GM23248 (cell line): Measurements from ENCODE around the gene HPD. TPM values are rescaled to one million over a fixed set of nuclear protein-coding genes. Genes with fewer than 3 reads are reported as not detected.

ENCODE experiments used
- DNase-seq: peaks from one replicate; pipeline ENCODE4 v3.0.0-alpha.2; 2015
- H2AFZ ChIP-seq: fragments of 200-600 bp; sonication (generic); 2 replicates; pipeline ENCODE4 v1.6.1; 2016; ENCODE audit warnings: antibody characterized with exemption
- H3F3A ChIP-seq: fragments of 200-600 bp; sonication (generic); 2 replicates; pipeline ENCODE4 v1.6.1; 2016; ENCODE audit warnings: mild to moderate bottlenecking, antibody characterized with exemption, mixed run types; ENCODE audit not compliant: insufficient read depth
- H3K27ac ChIP-seq: fragments of 200-600 bp; sonication (generic); 2 replicates; pipeline ENCODE4 v1.5.1; 2016; ENCODE audit warnings: mild to moderate bottlenecking
- H3K27me3 ChIP-seq: fragments of 200-600 bp; sonication (generic); replicated peaks from 2 replicates; pipeline ENCODE4 v1.6.1; 2016; ENCODE audit warnings: mild to moderate bottlenecking; ENCODE audit not compliant: insufficient read depth
- H3K36me3 ChIP-seq: fragments of 200-600 bp; sonication (generic); 2 replicates; pipeline ENCODE4 v1.6.1; 2016; ENCODE audit warnings: low read depth, mild to moderate bottlenecking
- H3K4me1 ChIP-seq: fragments of 200-600 bp; sonication (generic); 2 replicates; pipeline ENCODE4 v1.6.1; 2016; ENCODE audit warnings: mild to moderate bottlenecking; ENCODE audit not compliant: insufficient read depth
- H3K4me2 ChIP-seq: fragments of 200-600 bp; sonication (generic); one replicate; pipeline ENCODE4 v1.6.1; 2016; ENCODE audit warnings: mild to moderate bottlenecking; ENCODE audit not compliant: unreplicated experiment
- H3K4me3 ChIP-seq: fragments of 200-600 bp; sonication (generic); 2 replicates; pipeline ENCODE4 v1.5.1; 2016; ENCODE audit warnings: mild to moderate bottlenecking
- H3K79me2 ChIP-seq: fragments of 200-600 bp; sonication (generic); 2 replicates; pipeline ENCODE4 v1.6.1; 2016; ENCODE audit warnings: mild to moderate bottlenecking; ENCODE audit not compliant: insufficient read depth
- H3K9ac ChIP-seq: fragments of 200-600 bp; sonication (generic); 2 replicates; pipeline ENCODE4 v1.6.1; 2016; ENCODE audit warnings: mild to moderate bottlenecking
- H3K9me2 ChIP-seq: fragments of 200-600 bp; sonication (generic); 2 replicates; pipeline ENCODE4 v1.6.1; 2016; ENCODE audit warnings: mixed run types, mild to moderate bottlenecking, moderate library complexity; ENCODE audit not compliant: insufficient read depth
- H3K9me3 ChIP-seq: fragments of 200-600 bp; sonication (generic); one replicate; pipeline ENCODE4 v1.6.1; 2017; ENCODE audit warnings: low read depth
- H4K20me1 ChIP-seq: fragments of 200-600 bp; sonication (generic); 2 replicates; pipeline ENCODE4 v1.6.0; 2016; ENCODE audit not compliant: insufficient read depth
- EZH2 ChIP-seq: fragments of 200-600 bp; sonication (generic); IDR thresholded peaks from 2 replicates; pipeline ENCODE4 v1.6.1; 2018; ENCODE audit warnings: antibody characterized with exemption, mild to moderate bottlenecking; ENCODE audit not compliant: insufficient read depth, poor library complexity, severe bottlenecking
- EZH2phosphoT487 ChIP-seq: fragments of 200-600 bp; sonication (generic); IDR thresholded peaks from 2 replicates; pipeline ENCODE4 v1.6.1; 2018; ENCODE audit warnings: antibody characterized with exemption, moderate library complexity, mild to moderate bottlenecking, low read depth; ENCODE audit not compliant: insufficient read depth
- WGBS, 2 experiments: methylation state at CpG; one replicate each; pipeline ENCODE4 v1.1.6; 2015 to 2017; ENCODE audit warnings: low lambda C conversion rate in 2 of 2, low coverage in 1 of 2; ENCODE audit errors: missing lambda C conversion rate in 2 of 2; 5-methylcytosine and 5-hydroxymethylcytosine counted together
- in situ Hi-C: fragments of 300-500 bp; cut with MboI; formaldehyde crosslinking; loops from 2 replicates; pipeline ENCODE4 v1.15.0; 2020
- polyA plus RNA-seq: library from polyadenylated mRNA; unstranded; fragments of >200 nt; fragmentation: Nextera tagmentation; extraction: Ambion mirVana; gene quantifications from 2 replicates; pipeline ENCODE4 v1.2.1, GENCODE V29; 2016
- total RNA-seq: library from RNA; depleted of rRNA; stranded (reverse); fragments of >200 nt; shearing (Covaris generic); gene quantifications from 2 replicates; pipeline ENCODE4 v1.2.3, GENCODE V29; 2014

Gene HPD
- total and polyA plus RNA-seq, 2 experiments from 2014 or later: not detected

DNA sequence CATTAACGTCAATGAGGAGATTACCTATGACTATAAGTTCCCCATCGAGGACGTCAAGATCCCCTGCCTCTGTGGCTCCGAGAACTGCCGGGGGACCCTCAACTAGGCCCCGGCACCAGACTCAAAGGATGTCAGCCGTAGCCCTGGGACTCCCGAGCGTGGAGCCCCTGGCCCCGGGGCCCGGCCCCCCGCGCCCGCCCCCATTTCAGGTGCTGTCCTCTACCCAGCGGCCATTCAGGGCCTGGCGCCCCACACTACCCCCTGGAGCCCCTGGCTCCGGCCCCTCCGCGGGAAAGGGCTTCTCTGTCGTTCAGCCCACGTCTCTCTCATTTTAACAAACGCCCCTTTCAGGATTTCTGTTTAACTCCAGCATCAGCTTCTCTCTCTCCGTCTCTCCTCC, 28.5 kb downstream of the HPD start:
- in situ Hi-C loops: no loop called here
- H2AFZ ChIP-seq: no peak overlapping the region
- H3K4me3 ChIP-seq: no peak overlapping the region
- no peaks in the 10 kb centered on the region for H3K9me3 ChIP-seq
- no peaks in the 10 kb centered on the region for H3K4me1 ChIP-seq
- DNase-seq: no peak
- H3K27me3 ChIP-seq: no peaks in the 10 kb centered on the region
- no peak overlapping the region for H3K27ac ChIP-seq
- no peaks in the 10 kb centered on the region for H4K20me1 ChIP-seq
- no peaks in the 10 kb centered on the region for H3K9me2 ChIP-seq
- TF ChIP-seq EZH2phosphoT487 (no peak), EZH2 (no peak)
- peaks cover 27% of the 10 kb centered on the region for H3F3A ChIP-seq
- H3K79me2 ChIP-seq: 0 out of 2 replicates have a peak, but pooled peaks cover 4% of the 10 kb centered on the region
- peaks cover 14% of the 10 kb centered on the region; the same call in 1 of the 2 replicates for H3K36me3 ChIP-seq
- no peak overlapping the region for H3K9ac ChIP-seq
- WGBS, 2 experiments: 90 to 91% methylated on average over 12 to 22 of the region's 23 CpGs
- no peak overlapping the region for H3K4me2 ChIP-seq

DNA sequence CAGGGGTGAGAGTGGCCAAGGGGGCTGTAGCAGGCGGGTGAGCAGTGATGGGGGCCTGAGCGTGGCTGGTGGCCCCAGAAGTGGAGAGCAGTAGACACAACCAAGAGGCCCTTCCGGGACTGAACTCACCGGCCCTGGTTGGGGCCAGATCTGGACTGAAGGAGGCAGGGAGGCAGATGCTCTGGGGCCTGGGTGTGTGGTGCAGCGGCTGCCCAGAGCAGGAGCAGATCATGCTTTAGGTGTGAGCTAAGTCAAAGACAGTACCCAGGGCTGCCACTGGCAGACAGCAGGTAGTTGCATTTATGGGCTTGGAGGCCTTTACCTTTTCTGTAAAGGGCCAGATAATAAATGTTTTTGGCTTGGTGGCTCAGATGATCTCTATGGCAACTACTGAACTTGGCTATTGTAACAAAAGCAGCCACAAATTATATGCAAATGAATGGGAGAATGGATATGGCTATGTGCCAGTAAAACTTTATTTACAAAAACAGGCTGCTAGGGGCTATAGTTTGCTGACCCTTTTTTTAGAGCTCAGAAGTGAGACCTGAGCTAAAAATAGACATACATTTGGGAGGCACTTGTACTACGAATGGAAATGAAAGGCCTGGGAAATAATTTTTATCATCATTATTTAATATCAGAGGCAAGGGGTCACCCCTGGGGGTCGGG, 29.3 kb downstream of the HPD start:
- H3K9me2 ChIP-seq: no peaks in the 10 kb centered on the region
- 0 out of 2 replicates have a peak, but pooled peaks cover 4% of the 10 kb centered on the region for H3K79me2 ChIP-seq
- H3K36me3 ChIP-seq: peaks cover 18% of the 10 kb centered on the region
- 79 to 85% methylated on average over 7 of the region's 7 CpGs for WGBS, 2 experiments
- in situ Hi-C loops: no loop called here
- no peak for DNase-seq
- TF ChIP-seq EZH2: no peak
- H2AFZ ChIP-seq: no peak overlapping the region
- H3K27ac ChIP-seq: no peak overlapping the region
- H3K4me2 ChIP-seq: no peak overlapping the region
- no peak overlapping the region for H3K4me3 ChIP-seq
- H3F3A ChIP-seq: peaks cover 27% of the 10 kb centered on the region
- H3K27me3 ChIP-seq: no peaks in the 10 kb centered on the region
- no peaks in the 10 kb centered on the region for H4K20me1 ChIP-seq
- H3K9me3 ChIP-seq: no peaks in the 10 kb centered on the region
- no peaks in the 10 kb centered on the region for H3K4me1 ChIP-seq
- no peak overlapping the region for H3K9ac ChIP-seq

DNA sequence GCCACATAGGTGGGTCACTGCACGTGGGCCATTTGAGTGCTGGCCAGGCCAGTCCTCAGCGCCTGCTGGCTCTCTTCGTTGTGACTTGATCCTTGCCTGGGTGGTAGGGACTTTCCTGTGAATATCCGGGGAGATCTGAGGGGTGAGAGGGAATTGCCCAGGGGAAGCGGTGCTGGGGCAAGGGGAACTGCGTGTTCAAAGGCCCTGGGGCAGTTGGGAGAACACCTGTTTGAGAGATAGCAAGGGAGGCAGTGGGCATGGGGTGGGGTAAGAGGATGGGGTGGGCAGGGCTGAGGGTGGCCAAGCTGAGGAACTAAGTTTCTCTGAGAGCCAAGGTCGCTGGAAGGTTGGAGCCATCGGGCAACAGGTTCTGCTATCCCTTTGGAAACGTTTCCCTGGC, 29.8 kb downstream of the HPD start:
- WGBS, 2 experiments: 94 to 96% methylated on average over 9 of the region's 9 CpGs
- no peak for DNase-seq
- no peak for TF ChIP-seq EZH2phosphoT487
- no peak for TF ChIP-seq EZH2
- Histone ChIP-seq H2AFZ (no peak overlapping the region), H3K36me3 (peaks cover 23% of the 10 kb centered on the region), H3K9me2 (no peaks in the 10 kb centered on the region), H3K4me1 (no peaks in the 10 kb centered on the region), H3K27me3 (no peaks in the 10 kb centered on the region), H3K9ac (no peak overlapping the region), H3F3A (peaks cover 23% of the 10 kb centered on the region), H3K4me2 (no peak overlapping the region), H3K79me2 (0 out of 2 replicates have a peak, but pooled peaks cover 4% of the 10 kb centered on the region), H3K4me3 (no peak overlapping the region), H4K20me1 (no peaks in the 10 kb centered on the region), H3K9me3 (no peaks in the 10 kb centered on the region), H3K27ac (no peak overlapping the region)
- in situ Hi-C loops: no loop called here

DNA sequence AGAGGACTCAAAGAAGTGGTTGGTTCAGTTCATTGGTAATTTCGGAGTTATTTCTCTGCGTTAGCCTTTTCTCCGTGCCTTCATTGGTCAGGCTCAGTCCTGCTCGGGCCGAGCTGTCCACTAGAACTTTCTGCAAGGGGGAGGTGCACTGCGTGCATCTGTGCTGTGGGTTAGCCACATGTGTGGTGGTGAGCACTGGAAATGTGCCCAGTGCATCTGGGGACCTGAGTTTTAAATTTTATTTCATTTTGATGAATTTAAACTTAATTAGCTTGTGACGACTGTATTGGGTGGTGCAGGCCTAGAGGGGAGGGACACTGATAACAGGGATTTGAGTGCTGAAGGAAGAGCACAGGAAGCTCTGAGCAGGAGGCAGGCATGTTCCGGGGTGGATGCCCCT, 30.4 kb downstream of the HPD start:
- H3K27ac ChIP-seq: no peak overlapping the region
- 0 out of 2 replicates have a peak, but pooled peaks cover 4% of the 10 kb centered on the region for H3K79me2 ChIP-seq
- H3K4me1 ChIP-seq: no peaks in the 10 kb centered on the region
- TF ChIP-seq EZH2phosphoT487 (no peak), EZH2 (no peak)
- H3K36me3 ChIP-seq: peaks cover 29% of the 10 kb centered on the region
- no peaks in the 10 kb centered on the region for H4K20me1 ChIP-seq
- peaks cover 20% of the 10 kb centered on the region for H3F3A ChIP-seq
- no peaks in the 10 kb centered on the region for H3K9me2 ChIP-seq
- no peaks in the 10 kb centered on the region for H3K27me3 ChIP-seq
- in situ Hi-C loops: no loop called here
- no peak overlapping the region for H3K9ac ChIP-seq
- WGBS, 2 experiments: 88 to 89% methylated on average over 8 of the region's 8 CpGs
- DNase-seq: no peak
- H3K4me3 ChIP-seq: no peak overlapping the region
- no peak overlapping the region for H3K4me2 ChIP-seq
- no peak overlapping the region for H2AFZ ChIP-seq
- no peaks in the 10 kb centered on the region for H3K9me3 ChIP-seq
